ACC112 (cell line): Measurements from ENCODE around the gene MEF2A.
"Not testable (repeated sequence)": the region's sequence is repeated elsewhere in the genome, so short reads cannot be mapped to it uniquely, and the experiment has no call there.

Experiments used
- H2AFZ ChIP-seq: fragments of 200-600 bp; sonication (generic); one replicate; pipeline ENCODE4 v1.6.0; 2017; ENCODE audit warnings: antibody characterized with exemption, low read length; ENCODE audit not compliant: unreplicated experiment
- H3K27ac ChIP-seq: fragments of 200-600 bp; sonication (generic); 2 replicates; pipeline ENCODE4 v1.5.1; 2014; ENCODE audit warnings: low read depth, mild to moderate bottlenecking, antibody characterized with exemption, low read length, moderate library complexity
- H3K27me3 ChIP-seq: fragments of 200-600 bp; sonication (generic); 2 replicates; pipeline ENCODE4 v1.6.1; 2014; ENCODE audit warnings: mild to moderate bottlenecking, antibody characterized with exemption, low read length, moderate library complexity, mixed read lengths; ENCODE audit not compliant: insufficient read depth
- H3K36me3 ChIP-seq: fragments of 200-600 bp; sonication (generic); 2 replicates; pipeline ENCODE4 v1.6.1; 2016; ENCODE audit warnings: mild to moderate bottlenecking, antibody characterized with exemption, low read length, moderate library complexity, mixed read lengths; ENCODE audit not compliant: insufficient read depth
- H3K4me1 ChIP-seq: fragments of 200-600 bp; sonication (generic); one replicate; pipeline ENCODE4 v1.6.1; 2016; ENCODE audit warnings: low read length, mixed read lengths; ENCODE audit not compliant: insufficient read depth, unreplicated experiment, control insufficient read depth
- H3K4me3 ChIP-seq: fragments of 200-600 bp; sonication (generic); 2 replicates; pipeline ENCODE4 v1.5.1; 2014; ENCODE audit warnings: mild to moderate bottlenecking, low read depth, low read length
- H3K79me2 ChIP-seq: fragments of 200-600 bp; sonication (generic); one replicate; pipeline ENCODE4 v1.6.0; 2016; ENCODE audit warnings: low read length; ENCODE audit not compliant: control insufficient read depth, unreplicated experiment, insufficient read depth

MEF2A gene

GRCh38 chr15:99727330-99727729 lies 161.5 kb downstream of the MEF2A start:
- Histone ChIP-seq H3K4me1 (peaks cover 6% of the 10 kb centered on the region), H3K36me3 (no peaks in the 10 kb centered on the region), H2AFZ (no peak overlapping the region), H3K4me3 (no peak overlapping the region), H3K27ac (no peak overlapping the region), H3K27me3 (no peaks in the 10 kb centered on the region), H3K79me2 (peaks cover 2% of the 10 kb centered on the region)

- no peaks in the 10 kb centered on the region for H3K27me3 ChIP-seq
- no peak overlapping the region for H3K27ac ChIP-seq
- H3K36me3 ChIP-seq, result no peaks in the 10 kb centered on the region
- no peak overlapping the region for H3K4me3 ChIP-seq
- H3K4me1 ChIP-seq, result peaks cover 6% of the 10 kb centered on the region
- no peak overlapping the region for H2AFZ ChIP-seq
- peaks cover 2% of the 10 kb centered on the region for H3K79me2 ChIP-seq
Measured at GRCh38 chr15:99727733-99728132, 161.9 kb downstream of the MEF2A start.

GRCh38 chr15:99728916-99729315 lies 163.1 kb downstream of the MEF2A start:
- no peaks in the 10 kb centered on the region for H3K27me3 ChIP-seq
- no peak overlapping the region for H2AFZ ChIP-seq
- H3K36me3 ChIP-seq, result no peaks in the 10 kb centered on the region
- H3K79me2 ChIP-seq, result peaks cover 2% of the 10 kb centered on the region
- H3K4me1 ChIP-seq, result peaks cover 6% of the 10 kb centered on the region
- no peak overlapping the region for H3K27ac ChIP-seq
- H3K4me3 ChIP-seq, result no peak overlapping the region

- peaks cover 2% of the 10 kb centered on the region for H3K79me2 ChIP-seq
- no peaks in the 10 kb centered on the region for H3K36me3 ChIP-seq
- peaks cover 6% of the 10 kb centered on the region for H3K4me1 ChIP-seq
- H3K27ac ChIP-seq, result no peak overlapping the region
- H3K4me3 ChIP-seq, result no peak overlapping the region
- no peaks in the 10 kb centered on the region for H3K27me3 ChIP-seq
- no peak overlapping the region for H2AFZ ChIP-seq
Measured at GRCh38 chr15:99729327-99729726, 163.5 kb downstream of the MEF2A start.

GRCh38 chr15:99729920-99730319 lies 164.1 kb downstream of the MEF2A start:
- Histone ChIP-seq H3K4me1 (peaks cover 6% of the 10 kb centered on the region), H3K27me3 (no peaks in the 10 kb centered on the region), H3K27ac (no peak overlapping the region), H3K79me2 (peaks cover 2% of the 10 kb centered on the region), H3K36me3 (no peaks in the 10 kb centered on the region), H3K4me3 (no peak overlapping the region), H2AFZ (no peak overlapping the region)

- Histone ChIP-seq H3K27ac (no peak overlapping the region), H3K79me2 (peaks cover 2% of the 10 kb centered on the region), H3K4me3 (peak overlapping the region; percentile 87), H3K36me3 (no peaks in the 10 kb centered on the region), H3K27me3 (no peaks in the 10 kb centered on the region), H2AFZ (no peak overlapping the region), H3K4me1 (peaks cover 6% of the 10 kb centered on the region)
Measured at GRCh38 chr15:99731336-99732123, 165.7 kb downstream of the MEF2A start.

GRCh38 chr15:99732124-99732750 lies 166.5 kb downstream of the MEF2A start:
- H3K79me2 ChIP-seq, result peaks cover 2% of the 10 kb centered on the region
- no peaks in the 10 kb centered on the region for H3K36me3 ChIP-seq
- H3K4me3 ChIP-seq, result peak overlapping the region; percentile 87
- no peak overlapping the region for H3K27ac ChIP-seq
- H2AFZ ChIP-seq, result peak overlapping the region; percentile 46
- H3K4me1 ChIP-seq, result peaks cover 6% of the 10 kb centered on the region
- H3K27me3 ChIP-seq, result no peaks in the 10 kb centered on the region

- H3K27ac ChIP-seq, result no peak overlapping the region
- H3K36me3 ChIP-seq, result no peaks in the 10 kb centered on the region
- H3K4me1 ChIP-seq, result peaks cover 6% of the 10 kb centered on the region
- H2AFZ ChIP-seq, result peak overlapping the region; percentile 46
- peak overlapping the region; percentile 87 for H3K4me3 ChIP-seq
- no peaks in the 10 kb centered on the region for H3K27me3 ChIP-seq
- peaks cover 2% of the 10 kb centered on the region for H3K79me2 ChIP-seq
Measured at GRCh38 chr15:99732751-99733267, 167.0 kb downstream of the MEF2A start.

- Histone ChIP-seq H3K4me1 (peaks cover 6% of the 10 kb centered on the region), H3K79me2 (peaks cover 2% of the 10 kb centered on the region)
Measured at GRCh38 chr15:99733268-99734039, 167.7 kb downstream of the MEF2A start, which contains the start of gene LYSMD4. Gene LYSMD4 (minus strand): TSS chr15:99733437. CDS start chr15:99731999, 1,438 bp downstream.

GRCh38 chr15:99734040-99734291 lies 168.2 kb downstream of the MEF2A start:
- Histone ChIP-seq H3K4me3 (peak overlapping the region; percentile 76; the same call in 1 of the 2 replicates), H2AFZ (peak overlapping the region; percentile 100)
- H3K4me1 ChIP-seq, H3K79me2 ChIP-seq, H3K27ac ChIP-seq, H3K27me3 ChIP-seq, H3K36me3 ChIP-seq: not testable (repeated sequence)

More at GRCh38 chr15:99733268-99734039, 167.7 kb downstream of the MEF2A start, which contains the start of gene LYSMD4:
- Histone ChIP-seq H3K36me3 (no peaks in the 10 kb centered on the region), H3K4me3 (peak within 1 kb of the TSS; percentile 87), H2AFZ (peak within 1 kb of the TSS; percentile 100), H3K27me3 (no peaks in the 10 kb centered on the region), H3K27ac (no peak within 1 kb of the TSS)
